Naive thymus-derived CD4-positive, alpha-beta T cell (primary cell): Measurements from ENCODE around the gene ZNF648. TPM values are rescaled to one million over a fixed set of nuclear protein-coding genes. Genes with fewer than 3 reads are reported as not detected.
"Not testable (repeated sequence)": the region's sequence is repeated elsewhere in the genome, so short reads cannot be mapped to it uniquely, and the experiment has no call there.

Experiments used
- ATAC-seq: fragments of 150-1000 bp; cut with Tn5 transposase; 2 replicates; pipeline ENCODE4 v1.10.0; 2021; ENCODE audit warnings: mild to moderate bottlenecking, moderate library complexity
- CTCF ChIA-PET: fragments of 350-600 bp; sonication (Branson Sonifier 250); formaldehyde crosslinking; loops from one replicate; lab custom pipeline; 2021; ENCODE audit warnings: antibody characterized with exemption; lab: Charles Lee
- POLR2A ChIA-PET: fragments of 350-600 bp; sonication (Branson Sonifier 250); formaldehyde crosslinking; loops from one replicate; lab custom pipeline; 2021; ENCODE audit warnings: antibody characterized with exemption, inconsistent platforms; lab: Charles Lee
- DNase-seq, 9 donors: peaks; one replicate each; pipeline versions ENCODE4 v3.0.0 to v3.0.0-alpha.2; 2020 to 2022; ENCODE audit warnings: mixed read lengths in 1 of 9
- H3K27ac ChIP-seq: one replicate; pipeline ENCODE4 v1.7.0; 2013; ENCODE audit warnings: mild to moderate bottlenecking, low read depth, low read length, moderate library complexity
- H3K27me3 ChIP-seq, 2 donors: one replicate each; pipeline ENCODE4 v1.7.0; 2013; ENCODE audit warnings: low read length in 2 of 2, mild to moderate bottlenecking in 2 of 2, moderate library complexity in 2 of 2; ENCODE audit not compliant: control insufficient read depth in 2 of 2, insufficient read depth in 2 of 2
- H3K36me3 ChIP-seq, 3 experiments: 1 replicate in 2 of 3; 2 replicates in 1 of 3; pipeline ENCODE4 v1.7.0; 2013; ENCODE audit warnings: low read length in 3 of 3, mild to moderate bottlenecking in 3 of 3, moderate library complexity in 1 of 3; ENCODE audit not compliant: insufficient read depth in 3 of 3, control insufficient read depth in 2 of 3
- H3K4me1 ChIP-seq, 2 donors: one replicate each; pipeline ENCODE4 v1.7.0; 2013; ENCODE audit warnings: low read length in 2 of 2, mild to moderate bottlenecking in 2 of 2, moderate library complexity in 1 of 2; ENCODE audit not compliant: control insufficient read depth in 2 of 2, insufficient read depth in 2 of 2
- H3K4me3 ChIP-seq: 2 replicates; pipeline ENCODE4 v1.7.0; 2013; ENCODE audit warnings: mild to moderate bottlenecking, low read length
- H3K9me3 ChIP-seq, 3 experiments: 1 replicate in 2 of 3; 2 replicates in 1 of 3; pipeline ENCODE4 v1.7.0; 2013; ENCODE audit warnings: low read length in 3 of 3; ENCODE audit not compliant: control insufficient read depth in 2 of 3
- H3K27ac Mint-ChIP-seq, 9 donors: one replicate each; pipeline ENCODE4 v1.8.0; 2020 to 2022; ENCODE audit warnings: mixed read lengths in 9 of 9, mild to moderate bottlenecking in 8 of 9, moderate library complexity in 5 of 9, inconsistent platforms in 2 of 9
- H3K27me3 Mint-ChIP-seq, 5 donors: one replicate each; pipeline ENCODE4 v1.8.0; 2021 to 2022; ENCODE audit warnings: mixed read lengths in 5 of 5, mild to moderate bottlenecking in 1 of 5
- H3K36me3 Mint-ChIP-seq, 5 donors: one replicate each; pipeline ENCODE4 v1.8.0; 2020 to 2022; ENCODE audit warnings: mixed read lengths in 5 of 5, mild to moderate bottlenecking in 3 of 5, inconsistent platforms in 1 of 5
- H3K4me1 Mint-ChIP-seq, 7 donors: one replicate each; pipeline ENCODE4 v1.8.0; 2020 to 2022; ENCODE audit warnings: mixed read lengths in 7 of 7, mild to moderate bottlenecking in 3 of 7, inconsistent platforms in 1 of 7
- H3K4me3 Mint-ChIP-seq, 10 donors: one replicate each; pipeline ENCODE4 v1.8.0; 2020 to 2022; ENCODE audit warnings: mild to moderate bottlenecking in 10 of 10, mixed read lengths in 10 of 10, moderate library complexity in 6 of 10, inconsistent platforms in 2 of 10
- H3K9me3 Mint-ChIP-seq, 11 donors: one replicate each; pipeline ENCODE4 v1.8.0; 2020 to 2022; ENCODE audit warnings: mixed read lengths in 11 of 11, mild to moderate bottlenecking in 4 of 11, inconsistent platforms in 1 of 11, moderate library complexity in 1 of 11
- intact Hi-C, 2 donors: fragments of 100-400 bp; cut with micrococcal nuclease; formaldehyde crosslinking; loops; one replicate each; pipeline ENCODE4 v1.15.1; 2023
- polyA plus RNA-seq, 2 donors: library from polyadenylated mRNA; unstranded; fragments of 300-500 nt; fragmentation: Illumina TruSeq; gene quantifications; one replicate each; pipeline ENCODE4 v1.2.3, GENCODE V29; 2021
- total RNA-seq, 6 experiments: library from RNA in 5 of 6; stranded (reverse) in 5 of 6; gene quantifications; 1 replicate in 5 of 6; 2 replicates in 1 of 6; pipeline ENCODE4 v1.2.3 and lab custom pipeline; 2021 to 2026

The ZNF648 gene
- total and polyA plus RNA-seq, 7 experiments from 2014 or later = 0.07 to 0.13 TPM; not detected in 5

GRCh38 chr1:182050481-182051448 lies 10.7 kb downstream of the ZNF648 start:
- peaks cover 0 to 9% (median 5%) of the 10 kb centered on the region in 11 donors for H3K9me3 Mint-ChIP-seq
- Histone ChIP-seq H3K9me3 (no peaks in the 10 kb centered on the region), H3K27me3 (no peaks in the 10 kb centered on the region), H3K4me3 (no peak overlapping the region), H3K27ac (no peak overlapping the region), H3K4me1 (peaks cover 0 to 17% of the 10 kb centered on the region in 2 donors), H3K36me3 (no peaks in the 10 kb centered on the region)
- H3K4me3 Mint-ChIP-seq = no peak overlapping the region
- POLR2A ChIA-PET = no interaction called here
- DNase-seq (no peak), ATAC-seq (no peak)
- CTCF ChIA-PET = no interaction called here
- H3K27ac Mint-ChIP-seq = no peak overlapping the region
- intact Hi-C loops = loop anchor here in 1 of 2 donors (10.0 kb wide), 2 partner anchors 46 to 116 kb away; no protein-coding TSS in a partner anchor
- peaks cover 4 to 44% (median 19%) of the 10 kb centered on the region in 7 donors for H3K4me1 Mint-ChIP-seq
- peaks cover 0 to 4% (median 0%) of the 10 kb centered on the region in 5 donors for H3K27me3 Mint-ChIP-seq
- H3K36me3 Mint-ChIP-seq = peaks cover 0 to 19% (median 5%) of the 10 kb centered on the region in 5 donors

GRCh38 chr1:182048562-182048961 lies 12.9 kb downstream of the ZNF648 start:
- Mint-ChIP-seq H3K9me3 (peaks cover 0 to 23% (median 12%) of the 10 kb centered on the region in 11 donors), H3K4me3 (no peak overlapping the region), H3K4me1 (peaks cover 4 to 46% (median 23%) of the 10 kb centered on the region in 7 donors), H3K27ac (peak overlapping the region in 7 of 9 donors; percentile 12 to 86 (median 35)), H3K36me3 (peaks cover 3 to 30% (median 5%) of the 10 kb centered on the region in 5 donors), H3K27me3 (no peaks in the 10 kb centered on the region)
- ATAC-seq = no peak
- no peaks in the 10 kb centered on the region for H3K36me3 ChIP-seq
- intact Hi-C loops = no loop called here
- CTCF ChIA-PET = no interaction called here
- no peak for DNase-seq
- POLR2A ChIA-PET = no interaction called here
- H3K9me3 ChIP-seq = no peaks in the 10 kb centered on the region
- no peak overlapping the region for H3K27ac ChIP-seq
- peaks cover 0 to 17% of the 10 kb centered on the region in 2 donors for H3K4me1 ChIP-seq
- no peak overlapping the region for H3K4me3 ChIP-seq
- H3K27me3 ChIP-seq = no peaks in the 10 kb centered on the region

- peaks cover 0 to 17% of the 10 kb centered on the region in 2 donors for H3K4me1 ChIP-seq
These were observed 14.7 kb downstream of the ZNF648 start for GRCh38 chr1:182046763-182047162.

GRCh38 chr1:182045481-182045880 lies 16.0 kb downstream of the ZNF648 start:
- intact Hi-C loops, H3K4me3 Mint-ChIP-seq, H3K27me3 Mint-ChIP-seq, H3K36me3 ChIP-seq, H3K27ac ChIP-seq, DNase-seq, H3K9me3 ChIP-seq, H3K4me3 ChIP-seq, ATAC-seq, H3K27me3 ChIP-seq, POLR2A ChIA-PET: not testable (repeated sequence)
- peaks cover 0 to 17% of the 10 kb centered on the region in 2 donors for H3K4me1 ChIP-seq
- H3K27ac Mint-ChIP-seq = peak overlapping the region in 1 of 9 donors; percentile 35
- H3K36me3 Mint-ChIP-seq = peaks cover 3 to 28% (median 5%) of the 10 kb centered on the region in 5 donors
- H3K9me3 Mint-ChIP-seq = peaks cover 0 to 23% (median 13%) of the 10 kb centered on the region in 11 donors
- CTCF ChIA-PET = interaction anchor here (1.4 kb wide), 1 partner anchor 9 kb away, joined by 3 read pairs; no protein-coding TSS in a partner anchor
- peaks cover 4 to 32% (median 23%) of the 10 kb centered on the region in 7 donors for H3K4me1 Mint-ChIP-seq

More at GRCh38 chr1:182046763-182047162, 14.7 kb downstream of the ZNF648 start:
- Histone ChIP-seq H3K27ac (peak overlapping the region; percentile 6), H3K9me3 (no peaks in the 10 kb centered on the region), H3K27me3 (no peaks in the 10 kb centered on the region), H3K36me3 (no peaks in the 10 kb centered on the region), H3K4me3 (no peak overlapping the region)
- ChIA-PET POLR2A (interaction anchor here (0.5 to 0.9 kb wide), 2 partner anchors 345 to 567 kb away, joined by 3 read pairs; partner anchors contain the start of gene GLUL), CTCF (no interaction called here)
- H3K27ac Mint-ChIP-seq = peak overlapping the region; percentile 29 to 89 (median 83)
- peaks cover 4 to 39% (median 23%) of the 10 kb centered on the region in 7 donors for H3K4me1 Mint-ChIP-seq
- no peaks in the 10 kb centered on the region for H3K27me3 Mint-ChIP-seq
- peak in 4 of 9 donors; percentile 10 to 37 (median 18) for DNase-seq
- H3K36me3 Mint-ChIP-seq = peaks cover 3 to 31% (median 5%) of the 10 kb centered on the region in 5 donors
- H3K4me3 Mint-ChIP-seq = peak overlapping the region in 9 of 10 donors; percentile 4 to 83 (median 52)
- ATAC-seq = no peak
- peaks cover 0 to 23% (median 13%) of the 10 kb centered on the region in 11 donors for H3K9me3 Mint-ChIP-seq
- intact Hi-C loops = loop anchor here in 1 of 2 donors (1.0 kb wide), 1 partner anchor 16 kb away; no protein-coding TSS in a partner anchor

- Mint-ChIP-seq H3K36me3 (peaks cover under 1 to 26% (median 3%) of the 10 kb centered on the region in 5 donors), H3K4me1 (peaks cover 0 to 26% (median 7%) of the 10 kb centered on the region in 7 donors), H3K27ac (peak overlapping the region in 1 of 9 donors; percentile 22), H3K27me3 (no peaks in the 10 kb centered on the region), H3K4me3 (no peak overlapping the region), H3K9me3 (peaks cover under 1 to 54% (median 17%) of the 10 kb centered on the region in 11 donors)
- no peaks in the 10 kb centered on the region for H3K9me3 ChIP-seq
- ATAC-seq (no peak), DNase-seq (no peak)
- no peaks in the 10 kb centered on the region for H3K27me3 ChIP-seq
- ChIA-PET CTCF (no interaction called here), POLR2A (no interaction called here)
- H3K4me3 ChIP-seq = no peak overlapping the region
- no peaks in the 10 kb centered on the region for H3K36me3 ChIP-seq
- H3K4me1 ChIP-seq = peaks cover 0 to 5% of the 10 kb centered on the region in 2 donors
- intact Hi-C loops = no loop called here
- no peak overlapping the region for H3K27ac ChIP-seq
These were observed 19.9 kb downstream of the ZNF648 start for GRCh38 chr1:182041615-182042014.

- H3K27me3 Mint-ChIP-seq = peaks cover 0 to 2% (median 0%) of the 10 kb centered on the region in 5 donors
- peaks cover 0 to 24% (median 0%) of the 10 kb centered on the region in 7 donors for H3K4me1 Mint-ChIP-seq
- ATAC-seq (no peak), DNase-seq (no peak)
- Histone ChIP-seq H3K27ac (no peak overlapping the region), H3K9me3 (no peaks in the 10 kb centered on the region), H3K4me3 (no peak overlapping the region), H3K27me3 (no peaks in the 10 kb centered on the region), H3K36me3 (no peaks in the 10 kb centered on the region), H3K4me1 (no peaks in the 10 kb centered on the region)
- H3K27ac Mint-ChIP-seq = no peak overlapping the region
- ChIA-PET POLR2A (no interaction called here), CTCF (interaction anchor here (0.5 kb wide), 1 partner anchor 22 kb away, joined by 3 read pairs; no protein-coding TSS in a partner anchor)
- H3K9me3 Mint-ChIP-seq = peaks cover 0 to 37% (median 9%) of the 10 kb centered on the region in 11 donors
- no peak overlapping the region for H3K4me3 Mint-ChIP-seq
- peaks cover 0 to 9% (median 0%) of the 10 kb centered on the region in 5 donors for H3K36me3 Mint-ChIP-seq
- intact Hi-C loops = no loop called here
These were observed 23.3 kb downstream of the ZNF648 start for GRCh38 chr1:182038220-182038619.
